Measurements from ENCODE around the gene ERF.

Gene ERF

DNA sequence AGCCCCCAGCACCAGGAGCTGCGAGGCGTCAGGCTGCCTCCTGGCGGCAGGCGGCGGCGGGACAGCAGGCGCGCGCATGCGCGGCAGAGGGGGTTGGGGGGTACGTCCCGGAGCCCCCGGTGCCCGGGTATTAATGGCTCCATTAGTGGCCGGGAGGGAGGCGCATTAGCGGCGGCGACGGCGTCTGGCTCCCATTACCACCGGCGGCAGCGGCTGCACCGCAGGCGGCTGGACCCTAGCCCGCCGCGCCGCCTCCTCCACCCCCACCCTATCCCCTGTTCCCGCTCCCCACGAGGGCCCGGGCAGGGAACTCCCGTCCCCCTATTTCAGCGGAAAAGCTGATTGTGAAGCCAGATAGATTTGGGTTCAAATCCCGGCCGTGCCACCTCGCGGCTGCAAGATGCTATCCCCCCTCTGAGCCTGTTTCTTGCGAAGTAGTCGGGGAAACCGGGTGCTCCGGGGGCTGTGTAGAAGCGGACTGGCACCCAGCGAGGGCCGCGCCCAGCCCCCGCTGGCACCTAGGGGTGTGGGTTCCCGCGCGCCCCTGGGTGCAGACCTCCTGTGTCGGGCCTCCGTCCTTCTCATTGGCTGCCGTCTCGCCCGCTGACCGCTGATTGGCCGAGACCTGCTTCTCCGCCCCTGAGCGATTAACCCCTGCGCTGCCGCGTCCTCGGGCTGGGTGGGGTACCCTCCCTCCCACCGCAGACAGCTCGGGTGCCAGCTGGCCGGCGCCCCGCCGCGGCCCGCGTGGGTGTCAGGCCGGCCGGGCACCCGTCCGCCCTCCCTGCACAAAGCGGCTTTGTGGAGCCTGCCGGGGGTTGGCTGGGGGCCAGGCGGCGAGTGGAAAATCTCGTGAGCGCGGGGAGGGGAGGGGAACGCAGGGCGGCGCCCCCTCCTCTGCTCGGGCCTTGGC is 25.2 kb upstream of the ERF start:
- TF ChIP-seq, protein P1, sequence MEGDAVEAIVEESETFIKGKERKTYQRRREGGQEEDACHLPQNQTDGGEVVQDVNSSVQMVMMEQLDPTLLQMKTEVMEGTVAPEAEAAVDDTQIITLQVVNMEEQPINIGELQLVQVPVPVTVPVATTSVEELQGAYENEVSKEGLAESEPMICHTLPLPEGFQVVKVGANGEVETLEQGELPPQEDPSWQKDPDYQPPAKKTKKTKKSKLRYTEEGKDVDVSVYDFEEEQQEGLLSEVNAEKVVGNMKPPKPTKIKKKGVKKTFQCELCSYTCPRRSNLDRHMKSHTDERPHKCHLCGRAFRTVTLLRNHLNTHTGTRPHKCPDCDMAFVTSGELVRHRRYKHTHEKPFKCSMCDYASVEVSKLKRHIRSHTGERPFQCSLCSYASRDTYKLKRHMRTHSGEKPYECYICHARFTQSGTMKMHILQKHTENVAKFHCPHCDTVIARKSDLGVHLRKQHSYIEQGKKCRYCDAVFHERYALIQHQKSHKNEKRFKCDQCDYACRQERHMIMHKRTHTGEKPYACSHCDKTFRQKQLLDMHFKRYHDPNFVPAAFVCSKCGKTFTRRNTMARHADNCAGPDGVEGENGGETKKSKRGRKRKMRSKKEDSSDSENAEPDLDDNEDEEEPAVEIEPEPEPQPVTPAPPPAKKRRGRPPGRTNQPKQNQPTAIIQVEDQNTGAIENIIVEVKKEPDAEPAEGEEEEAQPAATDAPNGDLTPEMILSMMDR (IDR thresholded peaks at IDR 0.05; ENCODE audit: low read depth, low read length): peak; percentile 72
- DNase-seq (ENCODE audit: low read depth in 2 of 2): peak; percentile 84 to 96
- peak overlapping the region; percentile 76 for H3K4me3 ChIP-seq (replicated peaks in 1 of 2; ENCODE audit: low read depth in 2 of 2, low read length in 2 of 2)

DNA sequence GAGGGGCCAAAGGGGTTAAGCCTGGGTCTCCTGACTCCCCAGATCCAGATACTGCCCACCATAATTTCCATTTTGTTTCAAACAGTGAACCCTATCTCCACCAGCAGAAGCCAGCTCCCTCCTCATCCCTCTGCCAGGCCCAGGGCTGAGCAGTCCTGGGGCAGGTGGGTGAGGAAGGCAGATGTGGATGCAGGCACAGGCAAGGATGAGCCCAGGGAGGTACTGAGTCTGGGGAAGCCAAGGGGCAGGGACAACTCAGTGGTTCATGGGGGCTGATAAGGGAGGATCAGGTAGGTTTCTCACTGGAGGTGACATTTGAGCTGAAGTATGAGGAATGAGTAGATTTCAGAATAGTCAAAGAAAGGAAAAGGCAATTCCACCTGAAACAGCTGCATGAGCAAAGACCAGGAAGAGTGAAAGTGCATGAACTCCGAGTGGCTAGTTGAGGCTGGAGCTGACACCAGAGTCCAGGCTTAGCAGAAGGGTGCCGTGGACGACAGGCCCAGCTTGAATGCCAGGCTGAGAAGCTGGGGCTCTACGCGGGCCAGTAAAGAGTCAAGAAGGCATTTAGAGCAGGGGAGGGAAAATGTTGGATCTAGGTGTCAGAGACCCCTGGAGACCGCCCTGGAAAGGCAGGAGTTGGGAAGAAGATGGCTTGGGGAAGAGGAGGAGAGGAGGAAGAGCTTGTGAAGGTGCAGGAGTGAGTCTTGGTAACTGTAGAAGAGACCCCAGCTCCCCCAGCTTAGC is 24.4 kb upstream of the ERF start:
- TF ChIP-seq, protein P1 (IDR thresholded peaks at IDR 0.05; ENCODE audit: low read depth, low read length): no peak
- peak overlapping the region; percentile 76 for H3K4me3 ChIP-seq (replicated peaks in 1 of 2; ENCODE audit: low read depth in 2 of 2, low read length in 2 of 2)
- no peak for DNase-seq (ENCODE audit: low read depth in 2 of 2)

DNA sequence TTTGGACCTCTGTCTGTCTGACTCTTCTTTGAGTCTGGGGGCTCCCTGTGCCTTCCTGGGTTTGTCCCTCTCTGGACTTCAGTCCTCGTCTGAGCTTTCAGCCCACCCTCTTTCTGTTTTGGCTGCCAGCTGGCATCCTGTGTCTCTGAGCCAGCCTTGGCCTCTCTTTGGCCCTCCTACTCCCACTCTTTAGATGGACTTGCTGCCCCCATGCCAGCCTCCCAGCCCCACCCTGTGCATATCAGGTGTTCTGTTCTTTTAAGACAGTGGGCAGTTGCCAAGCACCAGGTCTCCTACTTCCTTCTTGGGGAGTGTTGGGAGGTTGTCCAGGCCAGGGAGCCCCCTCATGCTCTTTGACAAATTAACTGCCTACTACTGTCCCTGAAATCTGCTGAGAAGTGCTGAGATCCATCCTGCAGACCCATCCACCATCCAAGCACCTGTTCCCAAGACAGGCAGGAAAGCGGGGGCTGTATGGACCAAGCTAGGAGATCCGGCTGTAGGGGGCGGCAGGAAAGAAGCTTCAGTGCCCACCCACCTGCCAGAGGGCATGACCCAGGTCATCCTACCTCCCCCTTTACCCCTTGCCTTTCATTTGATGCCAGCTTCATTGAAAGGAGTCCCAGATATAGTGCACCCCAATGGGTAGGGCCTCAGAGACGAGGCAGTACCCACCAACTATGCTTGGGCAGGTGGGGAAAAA is 23.7 kb upstream of the ERF start:
- H3K4me3 ChIP-seq (replicated peaks in 1 of 2; ENCODE audit: low read depth in 2 of 2, low read length in 2 of 2): no peak overlapping the region

DNA sequence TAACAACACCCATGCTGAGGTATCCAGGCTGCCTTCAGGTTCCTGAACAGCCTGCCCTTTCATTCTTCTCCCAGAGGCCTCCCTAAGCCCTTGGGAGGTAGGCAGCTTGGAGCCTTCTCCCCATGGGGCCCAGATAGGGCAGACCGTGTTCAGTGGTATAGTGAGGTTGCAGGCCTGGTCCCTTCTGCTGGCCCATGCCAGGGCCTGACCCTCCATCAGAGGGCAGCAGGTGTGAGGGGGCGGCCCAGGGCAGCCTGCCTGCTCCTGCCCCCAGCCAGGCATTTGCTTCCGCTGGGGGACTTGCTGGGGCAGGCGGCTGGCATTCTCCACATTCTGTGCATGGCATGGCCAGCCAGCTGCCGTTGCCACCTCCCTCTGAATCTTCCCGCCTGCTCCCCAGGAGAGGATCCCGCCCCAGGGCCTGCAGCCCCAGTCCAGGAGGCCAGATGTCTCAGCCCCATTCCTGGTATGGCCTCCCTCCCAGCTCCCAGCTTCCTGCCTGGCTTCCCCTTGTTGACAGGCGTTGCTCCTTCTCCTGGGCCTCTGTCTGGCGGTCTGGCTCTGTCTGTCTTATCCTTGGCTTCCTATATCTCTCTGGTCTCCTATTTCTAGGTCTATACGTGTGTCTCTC is 23.0 kb upstream of the ERF start:
- TF ChIP-seq, protein P1 (IDR thresholded peaks at IDR 0.05; ENCODE audit: low read depth, low read length): no peak
- peak in 1 of 2 donors; percentile 74 for DNase-seq (ENCODE audit: low read depth in 2 of 2)
- H3K4me3 ChIP-seq (replicated peaks in 1 of 2; ENCODE audit: low read depth in 2 of 2, low read length in 2 of 2): no peak overlapping the region

More for the DNA sequence above, 23.7 kb upstream of the ERF start:
- DNase-seq (ENCODE audit: low read depth in 2 of 2): no peak
- TF ChIP-seq, protein P1 (IDR thresholded peaks at IDR 0.05; ENCODE audit: low read depth, low read length): no peak

DNA sequence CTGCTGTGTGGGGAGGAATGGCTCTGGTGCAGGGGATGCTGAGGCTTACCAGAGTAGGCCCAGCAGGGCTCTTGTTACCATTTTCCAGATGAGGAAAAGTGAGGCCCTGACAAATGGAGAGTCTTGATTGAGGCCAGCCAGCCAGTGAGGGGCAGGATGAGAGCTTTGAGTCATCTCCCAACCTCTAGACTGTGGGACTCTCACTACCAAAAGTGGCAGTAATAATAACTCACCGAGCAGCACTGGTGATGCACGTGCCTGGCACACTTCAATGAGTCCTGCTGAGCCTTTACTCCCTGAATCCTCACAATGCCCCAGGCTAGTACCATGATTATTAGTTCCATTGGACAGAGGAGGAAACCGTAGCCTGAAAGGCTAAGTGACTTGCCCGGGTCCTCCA is 21.9 kb upstream of the ERF start:
- H3K4me3 ChIP-seq (replicated peaks in 1 of 2; ENCODE audit: low read depth in 2 of 2, low read length in 2 of 2): no peak overlapping the region
- TF ChIP-seq, protein P1 (IDR thresholded peaks at IDR 0.05; ENCODE audit: low read depth, low read length): no peak
- no peak for DNase-seq (ENCODE audit: low read depth in 2 of 2)

DNA sequence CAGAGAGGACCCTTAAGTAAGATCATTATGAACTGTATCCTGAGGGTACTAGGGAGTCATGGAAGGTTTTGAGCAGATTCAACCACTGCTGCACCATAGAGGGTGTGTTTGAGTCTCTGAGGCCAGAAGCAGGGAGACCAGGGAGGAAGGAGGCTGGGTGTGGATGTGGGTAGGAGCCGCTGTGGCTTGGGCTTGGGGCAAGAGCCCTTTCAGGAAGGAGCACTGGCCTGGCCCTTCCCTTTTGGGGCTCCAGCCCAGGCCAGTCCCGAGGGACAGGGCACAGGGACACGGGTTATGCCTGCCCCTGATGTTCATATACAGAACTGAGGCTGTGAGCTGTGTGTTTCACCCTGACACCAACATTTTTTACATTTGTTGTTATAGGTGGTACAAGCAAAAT is 21.4 kb upstream of the ERF start:
- TF ChIP-seq, protein P1 (IDR thresholded peaks at IDR 0.05; ENCODE audit: low read depth, low read length): no peak
- H3K4me3 ChIP-seq (replicated peaks in 1 of 2; ENCODE audit: low read depth in 2 of 2, low read length in 2 of 2): no peak overlapping the region

More for the DNA sequence above, 21.4 kb upstream of the ERF start:
- no peak for DNase-seq (ENCODE audit: low read depth in 2 of 2)
